Activated T-cell treated with anti-CD3 and anti-CD28 coated beads, Interleukin-2, amount 50 U/mL, for 24 hours (primary cell): ENCODE data around the gene TACC2.

Experiments
- DNase-seq: peaks from one replicate; pipeline ENCODE4 v3.0.0-alpha.2; 2020
- H3K27ac Mint-ChIP-seq: 2 replicates; pipeline ENCODE4 v1.8.0; 2020; ENCODE audit warnings: mild to moderate bottlenecking, mixed read lengths
- H3K27me3 Mint-ChIP-seq: 2 replicates; pipeline ENCODE4 v1.8.0; 2020; ENCODE audit warnings: mixed read lengths
- H3K36me3 Mint-ChIP-seq: 2 replicates; pipeline ENCODE4 v1.8.0; 2020; ENCODE audit warnings: low read depth, mixed read lengths
- H3K4me1 Mint-ChIP-seq: 2 replicates; pipeline ENCODE4 v1.8.0; 2020; ENCODE audit warnings: low read depth, mixed read lengths
- H3K4me3 Mint-ChIP-seq: 2 replicates; pipeline ENCODE4 v1.8.0; 2020; ENCODE audit warnings: mild to moderate bottlenecking, moderate library complexity, mixed read lengths
- H3K9me3 Mint-ChIP-seq: 2 replicates; pipeline ENCODE4 v1.8.0; 2020; ENCODE audit warnings: mixed read lengths

TACC2 gene

GRCh38 chr10:122151121-122151694, 162.2 kb downstream of the TACC2 start:
- H3K36me3 Mint-ChIP-seq = no peaks in the 10 kb centered on the region
- H3K27ac Mint-ChIP-seq = no peak overlapping the region
- H3K4me1 Mint-ChIP-seq = no peaks in the 10 kb centered on the region
- H3K27me3 Mint-ChIP-seq = peaks cover 4% of the 10 kb centered on the region
- no peaks in the 10 kb centered on the region for H3K9me3 Mint-ChIP-seq
- no peak overlapping the region for H3K4me3 Mint-ChIP-seq
- no peak for DNase-seq

GRCh38 chr10:122152544-122152943, 163.6 kb downstream of the TACC2 start:
- Mint-ChIP-seq H3K27me3 (peaks cover 13% of the 10 kb centered on the region), H3K9me3 (no peaks in the 10 kb centered on the region), H3K36me3 (no peaks in the 10 kb centered on the region), H3K4me3 (no peak overlapping the region), H3K27ac (no peak overlapping the region), H3K4me1 (no peaks in the 10 kb centered on the region)
- no peak for DNase-seq

GRCh38 chr10:122154031-122154544, 165.1 kb downstream of the TACC2 start:
- H3K9me3 Mint-ChIP-seq = no peaks in the 10 kb centered on the region
- H3K36me3 Mint-ChIP-seq = no peaks in the 10 kb centered on the region
- H3K4me1 Mint-ChIP-seq = no peaks in the 10 kb centered on the region
- DNase-seq = no peak
- peaks cover 22% of the 10 kb centered on the region for H3K27me3 Mint-ChIP-seq
- no peak overlapping the region for H3K4me3 Mint-ChIP-seq
- no peak overlapping the region for H3K27ac Mint-ChIP-seq

GRCh38 chr10:122154545-122155366, 165.8 kb downstream of the TACC2 start:
- Mint-ChIP-seq H3K36me3 (no peaks in the 10 kb centered on the region), H3K4me3 (no peak overlapping the region), H3K27me3 (peaks cover 23% of the 10 kb centered on the region)

GRCh38 chr10:122157451-122157850, 168.5 kb downstream of the TACC2 start:
- H3K27ac Mint-ChIP-seq = no peak overlapping the region
- H3K9me3 Mint-ChIP-seq = no peaks in the 10 kb centered on the region
- no peaks in the 10 kb centered on the region for H3K36me3 Mint-ChIP-seq
- no peaks in the 10 kb centered on the region for H3K4me1 Mint-ChIP-seq
- H3K27me3 Mint-ChIP-seq = peaks cover 46% of the 10 kb centered on the region
- no peak for DNase-seq
- H3K4me3 Mint-ChIP-seq = no peak overlapping the region

More at GRCh38 chr10:122154545-122155366, 165.8 kb downstream of the TACC2 start:
- no peak for DNase-seq
- Mint-ChIP-seq H3K27ac (no peak overlapping the region), H3K4me1 (no peaks in the 10 kb centered on the region), H3K9me3 (no peaks in the 10 kb centered on the region)

GRCh38 chr10:122158362-122158761, 169.4 kb downstream of the TACC2 start:
- no peak for DNase-seq
- no peak overlapping the region for H3K4me3 Mint-ChIP-seq
- peaks cover 53% of the 10 kb centered on the region for H3K27me3 Mint-ChIP-seq
- no peaks in the 10 kb centered on the region for H3K4me1 Mint-ChIP-seq
- no peaks in the 10 kb centered on the region for H3K36me3 Mint-ChIP-seq
- H3K9me3 Mint-ChIP-seq = no peaks in the 10 kb centered on the region
- no peak overlapping the region for H3K27ac Mint-ChIP-seq

GRCh38 chr10:122159141-122159970, 170.4 kb downstream of the TACC2 start:
- no peaks in the 10 kb centered on the region for H3K36me3 Mint-ChIP-seq
- no peak overlapping the region for H3K4me3 Mint-ChIP-seq
- H3K27me3 Mint-ChIP-seq = peaks cover 60% of the 10 kb centered on the region
- H3K27ac Mint-ChIP-seq = no peak overlapping the region
- H3K9me3 Mint-ChIP-seq = no peaks in the 10 kb centered on the region
- H3K4me1 Mint-ChIP-seq = peaks cover 4% of the 10 kb centered on the region
- DNase-seq = no peak

GRCh38 chr10:122161795-122162194, 172.8 kb downstream of the TACC2 start:
- no peak overlapping the region for H3K27ac Mint-ChIP-seq

GRCh38 chr10:122162671-122163173, 173.8 kb downstream of the TACC2 start:
- Mint-ChIP-seq H3K9me3 (no peaks in the 10 kb centered on the region), H3K27ac (no peak overlapping the region), H3K27me3 (peaks cover 79% of the 10 kb centered on the region), H3K4me1 (peaks cover 8% of the 10 kb centered on the region), H3K4me3 (no peak overlapping the region), H3K36me3 (no peaks in the 10 kb centered on the region)
- DNase-seq = no peak

More at GRCh38 chr10:122161795-122162194, 172.8 kb downstream of the TACC2 start:
- H3K4me3 Mint-ChIP-seq = no peak overlapping the region
- DNase-seq = no peak
- peaks cover 76% of the 10 kb centered on the region for H3K27me3 Mint-ChIP-seq
- H3K9me3 Mint-ChIP-seq = no peaks in the 10 kb centered on the region
- no peaks in the 10 kb centered on the region for H3K36me3 Mint-ChIP-seq
- H3K4me1 Mint-ChIP-seq = peaks cover 8% of the 10 kb centered on the region

GRCh38 chr10:122163174-122164022, 174.4 kb downstream of the TACC2 start:
- Mint-ChIP-seq H3K9me3 (no peaks in the 10 kb centered on the region), H3K27me3 (peaks cover 80% of the 10 kb centered on the region), H3K4me1 (peaks cover 8% of the 10 kb centered on the region), H3K36me3 (no peaks in the 10 kb centered on the region), H3K4me3 (no peak overlapping the region), H3K27ac (no peak overlapping the region)
- DNase-seq = peak; percentile 31

GRCh38 chr10:122164023-122164601, 175.1 kb downstream of the TACC2 start:
- H3K4me3 Mint-ChIP-seq = peak overlapping the region; percentile 14
- no peak overlapping the region for H3K27ac Mint-ChIP-seq
- DNase-seq = no peak

GRCh38 chr10:122164815-122165483, 176.0 kb downstream of the TACC2 start:
- Mint-ChIP-seq H3K27ac (no peak overlapping the region), H3K36me3 (no peaks in the 10 kb centered on the region), H3K4me3 (no peak overlapping the region), H3K4me1 (peaks cover 8% of the 10 kb centered on the region), H3K27me3 (peaks cover 82% of the 10 kb centered on the region), H3K9me3 (no peaks in the 10 kb centered on the region)
- DNase-seq = no peak

More at GRCh38 chr10:122164023-122164601, 175.1 kb downstream of the TACC2 start:
- H3K9me3 Mint-ChIP-seq = no peaks in the 10 kb centered on the region
- peaks cover 8% of the 10 kb centered on the region for H3K4me1 Mint-ChIP-seq
- H3K27me3 Mint-ChIP-seq = peaks cover 79% of the 10 kb centered on the region
- H3K36me3 Mint-ChIP-seq = no peaks in the 10 kb centered on the region
